Measurements from ENCODE around the gene SFXN5.

- no peak for TF ChIP-seq ESRRA (CRISPR knock-in tag; IDR thresholded peaks at IDR 0.05; ENCODE audit: borderline replicate concordance)
- TF ChIP-seq TEAD4 (CRISPR knock-in tag; IDR thresholded peaks at IDR 0.05) = no peak
- no peak for TF ChIP-seq MXD4 (CRISPR knock-in tag; IDR thresholded peaks at IDR 0.05; ENCODE audit: borderline replicate concordance)
- TF ChIP-seq KAT7 (CRISPR knock-in tag; IDR thresholded peaks at IDR 0.05; ENCODE audit: borderline replicate concordance) = no peak
- no peak for TF ChIP-seq ATF1 (CRISPR knock-in tag; IDR thresholded peaks at IDR 0.05)
- TF ChIP-seq, protein P1, sequence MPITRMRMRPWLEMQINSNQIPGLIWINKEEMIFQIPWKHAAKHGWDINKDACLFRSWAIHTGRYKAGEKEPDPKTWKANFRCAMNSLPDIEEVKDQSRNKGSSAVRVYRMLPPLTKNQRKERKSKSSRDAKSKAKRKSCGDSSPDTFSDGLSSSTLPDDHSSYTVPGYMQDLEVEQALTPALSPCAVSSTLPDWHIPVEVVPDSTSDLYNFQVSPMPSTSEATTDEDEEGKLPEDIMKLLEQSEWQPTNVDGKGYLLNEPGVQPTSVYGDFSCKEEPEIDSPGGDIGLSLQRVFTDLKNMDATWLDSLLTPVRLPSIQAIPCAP (CRISPR knock-in tag; IDR thresholded peaks at IDR 0.05) = no peak
- TF ChIP-seq, protein P2, sequence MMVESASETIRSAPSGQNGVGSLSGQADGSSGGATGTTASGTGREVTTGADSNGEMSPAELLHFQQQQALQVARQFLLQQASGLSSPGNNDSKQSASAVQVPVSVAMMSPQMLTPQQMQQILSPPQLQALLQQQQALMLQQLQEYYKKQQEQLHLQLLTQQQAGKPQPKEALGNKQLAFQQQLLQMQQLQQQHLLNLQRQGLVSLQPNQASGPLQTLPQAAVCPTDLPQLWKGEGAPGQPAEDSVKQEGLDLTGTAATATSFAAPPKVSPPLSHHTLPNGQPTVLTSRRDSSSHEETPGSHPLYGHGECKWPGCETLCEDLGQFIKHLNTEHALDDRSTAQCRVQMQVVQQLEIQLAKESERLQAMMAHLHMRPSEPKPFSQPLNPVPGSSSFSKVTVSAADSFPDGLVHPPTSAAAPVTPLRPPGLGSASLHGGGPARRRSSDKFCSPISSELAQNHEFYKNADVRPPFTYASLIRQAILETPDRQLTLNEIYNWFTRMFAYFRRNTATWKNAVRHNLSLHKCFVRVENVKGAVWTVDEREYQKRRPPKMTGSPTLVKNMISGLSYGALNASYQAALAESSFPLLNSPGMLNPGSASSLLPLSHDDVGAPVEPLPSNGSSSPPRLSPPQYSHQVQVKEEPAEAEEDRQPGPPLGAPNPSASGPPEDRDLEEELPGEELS (CRISPR knock-in tag; IDR thresholded peaks at IDR 0.05) = no peak
- TF ChIP-seq, protein P3, sequence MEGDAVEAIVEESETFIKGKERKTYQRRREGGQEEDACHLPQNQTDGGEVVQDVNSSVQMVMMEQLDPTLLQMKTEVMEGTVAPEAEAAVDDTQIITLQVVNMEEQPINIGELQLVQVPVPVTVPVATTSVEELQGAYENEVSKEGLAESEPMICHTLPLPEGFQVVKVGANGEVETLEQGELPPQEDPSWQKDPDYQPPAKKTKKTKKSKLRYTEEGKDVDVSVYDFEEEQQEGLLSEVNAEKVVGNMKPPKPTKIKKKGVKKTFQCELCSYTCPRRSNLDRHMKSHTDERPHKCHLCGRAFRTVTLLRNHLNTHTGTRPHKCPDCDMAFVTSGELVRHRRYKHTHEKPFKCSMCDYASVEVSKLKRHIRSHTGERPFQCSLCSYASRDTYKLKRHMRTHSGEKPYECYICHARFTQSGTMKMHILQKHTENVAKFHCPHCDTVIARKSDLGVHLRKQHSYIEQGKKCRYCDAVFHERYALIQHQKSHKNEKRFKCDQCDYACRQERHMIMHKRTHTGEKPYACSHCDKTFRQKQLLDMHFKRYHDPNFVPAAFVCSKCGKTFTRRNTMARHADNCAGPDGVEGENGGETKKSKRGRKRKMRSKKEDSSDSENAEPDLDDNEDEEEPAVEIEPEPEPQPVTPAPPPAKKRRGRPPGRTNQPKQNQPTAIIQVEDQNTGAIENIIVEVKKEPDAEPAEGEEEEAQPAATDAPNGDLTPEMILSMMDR (IDR thresholded peaks at IDR 0.05) = no peak
- TF ChIP-seq CREB1 (CRISPR knock-in tag; IDR thresholded peaks at IDR 0.05) = no peak
- TF ChIP-seq AR (CRISPR knock-in tag; IDR thresholded peaks at IDR 0.05) = no peak
- no peak for TF ChIP-seq ELF4 (CRISPR knock-in tag; IDR thresholded peaks at IDR 0.05; ENCODE audit: low read depth)
Observed at GRCh38 chr2:72993933-72994280, 77.6 kb downstream of the SFXN5 start.
